K562 (cell line): ENCODE results near the gene PRR29. TPM values are rescaled to one million over a fixed set of nuclear protein-coding genes. Genes with fewer than 3 reads are reported as not detected.

Experiments used
- ASH1L ChIP-seq: fragments of 450-650 bp; IDR thresholded peaks from 2 replicates; pipeline ENCODE4 v1.6.1; 2018; ENCODE audit warnings: borderline replicate concordance, mild to moderate bottlenecking, low read depth; ENCODE audit not compliant: partially characterized antibody
- BHLHE40 ChIP-seq: IDR thresholded peaks from 2 replicates; pipeline ENCODE4 v1.6.1; 2011; ENCODE audit warnings: low read length, improper control_type of control experiment
- E2F3 ChIP-seq: fragments of 250-450 bp; sonication (Bioruptor Pico); IDR thresholded peaks from 2 replicates; pipeline ENCODE4 v1.4.0; 2020; ENCODE audit warnings: mild to moderate bottlenecking
- KHSRP ChIP-seq: fragments of 450-650 bp; IDR thresholded peaks from 2 replicates; pipeline ENCODE4 v1.6.1; 2017
- MECOM ChIP-seq: fragments of 250-450 bp; sonication (Bioruptor Pico); IDR thresholded peaks from 2 replicates; pipeline ENCODE4 v1.8.0; 2022; ENCODE audit warnings: inconsistent platforms
- POLR2B ChIP-seq: fragments of 450-650 bp; IDR thresholded peaks from 2 replicates; pipeline ENCODE4 v1.6.1; 2018; ENCODE audit warnings: low read depth; ENCODE audit not compliant: partially characterized antibody
- PTTG1 ChIP-seq: fragments of 450-650 bp; IDR thresholded peaks from 2 replicates; pipeline ENCODE4 v1.6.1; 2016; ENCODE audit warnings: low read depth, mild to moderate bottlenecking, missing genetic modification characterization, missing compliant biosample characterization
- RB1 ChIP-seq: fragments of 450-650 bp; IDR thresholded peaks from 2 replicates; pipeline ENCODE4 v1.6.1; 2017; ENCODE audit warnings: low read depth, mild to moderate bottlenecking
- SNRNP70 ChIP-seq: fragments of 200-400 bp; formaldehyde crosslinking; optimal IDR thresholded peaks from 2 replicates; pipeline ENCODE3; 2017; ENCODE audit warnings: low read depth, low read length
- TAF1 ChIP-seq: IDR thresholded peaks from 2 replicates; pipeline ENCODE4 v1.6.1; 2011; ENCODE audit warnings: mild to moderate bottlenecking, low read length, moderate library complexity; ENCODE audit not compliant: insufficient read depth, control insufficient read depth, severe bottlenecking; ENCODE audit errors: extremely low read depth
- TBP ChIP-seq: optimal IDR thresholded peaks from 2 replicates; pipeline ENCODE3; 2011; ENCODE audit warnings: low read depth, low read length, improper control_type of control experiment
- ZBTB7A ChIP-seq: IDR thresholded peaks from 2 replicates; pipeline ENCODE4 v1.6.1; 2011; ENCODE audit warnings: low read depth, mild to moderate bottlenecking, low read length, moderate library complexity, borderline replicate concordance; ENCODE audit not compliant: control insufficient read depth
- ZNF134 ChIP-seq: fragments of 250-450 bp; sonication (Bioruptor Pico); conservative IDR thresholded peaks from 2 replicates; pipeline ENCODE4 v1.4.0; 2020
- ZNF511 ChIP-seq: sonication (generic); formaldehyde crosslinking; IDR thresholded peaks from 2 replicates; pipeline ENCODE4 v1.8.0; 2022; ENCODE audit warnings: mild to moderate bottlenecking, missing genetic modification reagents
- polyA plus RNA-seq, 8 experiments: library from polyadenylated mRNA; depleted of rRNA in 4 of 8; stranded (reverse) in 5 of 8; unstranded in 3 of 8; fragments of >200 nt; fragmentation: Nextera tagmentation in 2 of 8; fragmentation: Illumina TruSeq in 1 of 8; extraction: Ambion mirVana in 2 of 8; extraction: Trizol in 1 of 8; gene quantifications; 2 replicates each; pipeline versions ENCODE4 v1.2.1 to v1.2.3, GENCODE V29; 2011 to 2014; ENCODE audit warnings: inconsistent platforms in 1 of 8, missing spikeins in 1 of 8
- total RNA-seq, 7 experiments: library from RNA; depleted of rRNA in 6 of 7; stranded (reverse); fragments of >200 nt in 6 of 7; fragmentation: Illumina TruSeq in 2 of 7; extraction: Trizol in 2 of 7; gene quantifications; 2 replicates each; pipeline versions ENCODE4 v1.2.1 to v1.2.3, GENCODE V29; 2011 to 2021; ENCODE audit warnings: low replicate concordance in 1 of 7
- TF ChIP-seq, protein P1 (sequence below): sonication (generic); IDR thresholded peaks from 2 replicates; pipeline ENCODE4 v1.6.1; 2016
- TF ChIP-seq, protein P2 (sequence below): fragments of 200-800 bp; sonication (Bioruptor generic); IDR thresholded peaks from 2 replicates; pipeline ENCODE4 v1.6.1; 2017; ENCODE audit warnings: missing genetic modification characterization, missing compliant biosample characterization
- TF ChIP-seq, protein P3 (sequence below): sonication (generic); formaldehyde crosslinking; IDR thresholded peaks from 2 replicates; pipeline ENCODE4 v1.8.1; 2023; ENCODE audit warnings: mild to moderate bottlenecking, missing genetic modification reagents, moderate library complexity

PRR29 gene
- total and polyA plus RNA-seq, 9 of the 15 experiments (the other 6 are each of a cell fraction or from before 2014, with no cell fraction given): 0.08 to 0.58 (median 0.15) TPM; not detected in 5

GRCh38 chr17:64006361-64007088, 8.4 kb downstream of the PRR29 start (continued):
- TF ChIP-seq, protein P1, sequence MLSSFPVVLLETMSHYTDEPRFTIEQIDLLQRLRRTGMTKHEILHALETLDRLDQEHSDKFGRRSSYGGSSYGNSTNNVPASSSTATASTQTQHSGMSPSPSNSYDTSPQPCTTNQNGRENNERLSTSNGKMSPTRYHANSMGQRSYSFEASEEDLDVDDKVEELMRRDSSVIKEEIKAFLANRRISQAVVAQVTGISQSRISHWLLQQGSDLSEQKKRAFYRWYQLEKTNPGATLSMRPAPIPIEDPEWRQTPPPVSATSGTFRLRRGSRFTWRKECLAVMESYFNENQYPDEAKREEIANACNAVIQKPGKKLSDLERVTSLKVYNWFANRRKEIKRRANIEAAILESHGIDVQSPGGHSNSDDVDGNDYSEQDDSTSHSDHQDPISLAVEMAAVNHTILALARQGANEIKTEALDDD: peak; percentile 88
- peak; percentile 31 for TF ChIP-seq TBP
- no peak for TF ChIP-seq SNRNP70
- no peak for TF ChIP-seq ZNF134 (CRISPR knock-in tag)
- no peak for TF ChIP-seq KHSRP
- 0 out of 2 replicates have a peak, but pooled peaks have one; percentile 30 for TF ChIP-seq MECOM (CRISPR knock-in tag)
- TF ChIP-seq E2F3 (CRISPR knock-in tag): no peak
- TF ChIP-seq, protein P2, sequence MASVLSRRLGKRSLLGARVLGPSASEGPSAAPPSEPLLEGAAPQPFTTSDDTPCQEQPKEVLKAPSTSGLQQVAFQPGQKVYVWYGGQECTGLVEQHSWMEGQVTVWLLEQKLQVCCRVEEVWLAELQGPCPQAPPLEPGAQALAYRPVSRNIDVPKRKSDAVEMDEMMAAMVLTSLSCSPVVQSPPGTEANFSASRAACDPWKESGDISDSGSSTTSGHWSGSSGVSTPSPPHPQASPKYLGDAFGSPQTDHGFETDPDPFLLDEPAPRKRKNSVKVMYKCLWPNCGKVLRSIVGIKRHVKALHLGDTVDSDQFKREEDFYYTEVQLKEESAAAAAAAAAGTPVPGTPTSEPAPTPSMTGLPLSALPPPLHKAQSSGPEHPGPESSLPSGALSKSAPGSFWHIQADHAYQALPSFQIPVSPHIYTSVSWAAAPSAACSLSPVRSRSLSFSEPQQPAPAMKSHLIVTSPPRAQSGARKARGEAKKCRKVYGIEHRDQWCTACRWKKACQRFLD: peak; percentile 61; the same call in 1 of the 2 replicates
- TF ChIP-seq PTTG1 (tag): no peak
- TF ChIP-seq, protein P3, sequence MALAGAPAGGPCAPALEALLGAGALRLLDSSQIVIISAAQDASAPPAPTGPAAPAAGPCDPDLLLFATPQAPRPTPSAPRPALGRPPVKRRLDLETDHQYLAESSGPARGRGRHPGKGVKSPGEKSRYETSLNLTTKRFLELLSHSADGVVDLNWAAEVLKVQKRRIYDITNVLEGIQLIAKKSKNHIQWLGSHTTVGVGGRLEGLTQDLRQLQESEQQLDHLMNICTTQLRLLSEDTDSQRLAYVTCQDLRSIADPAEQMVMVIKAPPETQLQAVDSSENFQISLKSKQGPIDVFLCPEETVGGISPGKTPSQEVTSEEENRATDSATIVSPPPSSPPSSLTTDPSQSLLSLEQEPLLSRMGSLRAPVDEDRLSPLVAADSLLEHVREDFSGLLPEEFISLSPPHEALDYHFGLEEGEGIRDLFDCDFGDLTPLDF (CRISPR knock-in tag): 0 out of 2 replicates have a peak, but pooled peaks have one; percentile 12
- TF ChIP-seq TAF1: peak; percentile 40
- TF ChIP-seq RB1: peak; percentile 42; the same call in 1 of the 2 replicates
- TF ChIP-seq ZBTB7A: peak; percentile 79; the same call in 1 of the 2 replicates
- peak; percentile 99 for TF ChIP-seq BHLHE40
- no peak for TF ChIP-seq ZNF511
- TF ChIP-seq ASH1L: no peak
- peak; percentile 51 for TF ChIP-seq POLR2B
